Common myeloid progenitor, CD34-positive (primary cell): ENCODE results near the gene NELFB.

ENCODE experiments used
- CTCF ChIA-PET: fragments of 350-600 bp; sonication (Branson Sonifier 250); formaldehyde crosslinking; loops from one replicate; lab custom pipeline; 2021; ENCODE audit warnings: antibody characterized with exemption; lab: Charles Lee
- POLR2A ChIA-PET: fragments of 350-600 bp; sonication (Branson Sonifier 250); formaldehyde crosslinking; loops from one replicate; lab custom pipeline; 2021; ENCODE audit warnings: antibody characterized with exemption; lab: Charles Lee
- DNase-seq, 3 donors: peaks; one replicate each; pipeline versions ENCODE4 v3.0.0 to v3.0.0-alpha.2; 2013
- H3K27ac ChIP-seq, 2 experiments: 1 replicate in 1 of 2; 2 replicates in 1 of 2; pipeline ENCODE4 v1.7.0; 2013; ENCODE audit warnings: inconsistent platforms in 2 of 2, low read length in 2 of 2, mild to moderate bottlenecking in 2 of 2, low read depth in 1 of 2, moderate library complexity in 1 of 2; ENCODE audit not compliant: severe bottlenecking in 2 of 2, insufficient read depth in 1 of 2, poor library complexity in 1 of 2
- H3K27me3 ChIP-seq, 5 experiments: replicated peaks in 2 of 5; 1 replicate in 3 of 5; 2 replicates in 2 of 5; pipeline versions ENCODE4 v1.6.1 to v1.7.0; 2013; ENCODE audit warnings: low read length in 4 of 5, mild to moderate bottlenecking in 2 of 5, moderate library complexity in 2 of 5, inconsistent platforms in 1 of 5; ENCODE audit not compliant: insufficient read depth in 5 of 5, control insufficient read depth in 4 of 5
- H3K36me3 ChIP-seq, 4 experiments: 1 replicate in 2 of 4; 2 replicates in 2 of 4; pipeline versions ENCODE4 v1.6.1 to v1.7.0; 2013; ENCODE audit warnings: low read length in 3 of 4, control low read depth in 1 of 4, mild to moderate bottlenecking in 1 of 4; ENCODE audit not compliant: control insufficient read depth in 4 of 4, insufficient read depth in 4 of 4
- H3K4me1 ChIP-seq, 4 experiments: 1 replicate in 3 of 4; 2 replicates in 1 of 4; pipeline versions ENCODE4 v1.6.1 to v1.7.1; 2013; ENCODE audit warnings: low read length in 3 of 4, mild to moderate bottlenecking in 3 of 4, control low read depth in 1 of 4, inconsistent platforms in 1 of 4, moderate library complexity in 1 of 4; ENCODE audit not compliant: control insufficient read depth in 4 of 4, insufficient read depth in 4 of 4; ENCODE audit errors: control extremely low read depth in 1 of 4
- H3K4me3 ChIP-seq, 7 experiments: 1 replicate in 4 of 7; 2 replicates in 3 of 7; pipeline versions ENCODE4 v1.5.1 to v1.7.0; 2013; ENCODE audit warnings: mild to moderate bottlenecking in 7 of 7, low read length in 6 of 7, moderate library complexity in 6 of 7, inconsistent platforms in 2 of 7, low read depth in 2 of 7, control low read depth in 1 of 7; ENCODE audit not compliant: insufficient read depth in 4 of 7, control insufficient read depth in 1 of 7; ENCODE audit errors: extremely low read depth in 1 of 7
- H3K9me3 ChIP-seq, 5 experiments: 1 replicate in 4 of 5; 2 replicates in 1 of 5; pipeline versions ENCODE4 v1.6.1 to v1.7.1; 2013; ENCODE audit warnings: low read length in 4 of 5, mild to moderate bottlenecking in 2 of 5, inconsistent platforms in 1 of 5, low read depth in 1 of 5, moderate library complexity in 1 of 5; ENCODE audit not compliant: control insufficient read depth in 4 of 5, insufficient read depth in 2 of 5; ENCODE audit errors: control extremely low read depth in 1 of 5
- WGBS: methylation state at CpG from one replicate; pipeline ENCODE4 v1.1.5; 2013; ENCODE audit not compliant: insufficient coverage; 5-methylcytosine and 5-hydroxymethylcytosine counted together

The NELFB gene

GRCh38 chr9:137231372-137232039, 23.6 kb upstream of the NELFB start:
- ChIA-PET POLR2A (interaction anchor here (0.6 kb wide), 1 partner anchor 217 kb away, joined by 4 read pairs; no protein-coding TSS in a partner anchor), CTCF (no interaction called here)
- Histone ChIP-seq H3K36me3 (no peaks in the 10 kb centered on the region), H3K4me1 (peaks cover 0 to 22% (median 16%) of the 10 kb centered on the region in 4 experiments), H3K9me3 (no peaks in the 10 kb centered on the region), H3K27ac (no peak overlapping the region), H3K4me3 (no peak overlapping the region), H3K27me3 (peaks cover 0 to 38% (median 0%) of the 10 kb centered on the region in 5 experiments)
- 96% methylated on average over 19 of the region's 23 CpGs for WGBS
- no peak for DNase-seq

GRCh38 chr9:137232101-137232500, 23.0 kb upstream of the NELFB start:
- DNase-seq = no peak
- H3K36me3 ChIP-seq = no peaks in the 10 kb centered on the region
- H3K27me3 ChIP-seq = peaks cover 0 to 32% (median 0%) of the 10 kb centered on the region in 5 experiments
- H3K27ac ChIP-seq = no peak overlapping the region
- POLR2A ChIA-PET = interaction anchor here (0.6 kb wide), 1 partner anchor 217 kb away, joined by 4 read pairs; no protein-coding TSS in a partner anchor
- H3K9me3 ChIP-seq = no peaks in the 10 kb centered on the region
- WGBS = 79% methylated on average over 3 of the region's 10 CpGs
- no peak overlapping the region for H3K4me3 ChIP-seq
- peaks cover 0 to 28% (median 22%) of the 10 kb centered on the region in 4 experiments for H3K4me1 ChIP-seq
- CTCF ChIA-PET = no interaction called here

- 94% methylated on average over 23 of the region's 24 CpGs for WGBS
- DNase-seq = no peak
- POLR2A ChIA-PET = no interaction called here
- peaks cover 0 to 29% (median 0%) of the 10 kb centered on the region in 5 experiments for H3K27me3 ChIP-seq
- CTCF ChIA-PET = interaction anchor here (0.5 kb wide), 1 partner anchor 98 kb away, joined by 4 read pairs; no protein-coding TSS in a partner anchor
- H3K36me3 ChIP-seq = no peaks in the 10 kb centered on the region
- H3K27ac ChIP-seq = no peak overlapping the region
- H3K4me1 ChIP-seq = peaks cover 0 to 30% (median 25%) of the 10 kb centered on the region in 4 experiments
- no peaks in the 10 kb centered on the region for H3K9me3 ChIP-seq
- H3K4me3 ChIP-seq = no peak overlapping the region
Measured at GRCh38 chr9:137232510-137232909, 22.6 kb upstream of the NELFB start.

- Histone ChIP-seq H3K9me3 (no peaks in the 10 kb centered on the region), H3K36me3 (no peaks in the 10 kb centered on the region), H3K27ac (no peak overlapping the region), H3K27me3 (peaks cover 0 to 25% (median 0%) of the 10 kb centered on the region in 5 experiments), H3K4me3 (no peak overlapping the region), H3K4me1 (peaks cover 0 to 38% (median 28%) of the 10 kb centered on the region in 4 experiments)
- DNase-seq = no peak
- ChIA-PET CTCF (interaction anchor here (0.5 to 1.1 kb wide), 3 partner anchors 99 to 115 kb away, joined by 3 to 4 read pairs (median 3); no protein-coding TSS in a partner anchor), POLR2A (no interaction called here)
- 94% methylated on average over 36 of the region's 40 CpGs for WGBS
Measured at GRCh38 chr9:137233143-137233980, 21.8 kb upstream of the NELFB start.

- ChIA-PET POLR2A (no interaction called here), CTCF (interaction anchor here (0.8 to 4.8 kb wide), 3 partner anchors 8 to 116 kb away, joined by 3 to 25 read pairs (median 3); partner anchors contain the start of genes CYSRT1 and RNF224)
- no peak for DNase-seq
- Histone ChIP-seq H3K27me3 (peaks cover 0 to 17% (median 0%) of the 10 kb centered on the region in 5 experiments), H3K27ac (no peak overlapping the region), H3K36me3 (no peaks in the 10 kb centered on the region), H3K9me3 (no peaks in the 10 kb centered on the region), H3K4me3 (no peak overlapping the region), H3K4me1 (peaks cover 0 to 47% (median 34%) of the 10 kb centered on the region in 4 experiments)
- WGBS = 77% methylated on average over 38 of the region's 40 CpGs
Measured at GRCh38 chr9:137234055-137234697, 21.0 kb upstream of the NELFB start.

- Histone ChIP-seq H3K36me3 (no peaks in the 10 kb centered on the region), H3K27me3 (peaks cover 0 to 10% (median 0%) of the 10 kb centered on the region in 5 experiments), H3K4me1 (peaks cover 0 to 52% (median 39%) of the 10 kb centered on the region in 4 experiments), H3K4me3 (peak overlapping the region in 1 of 7 experiments; percentile 61), H3K27ac (no peak overlapping the region), H3K9me3 (no peaks in the 10 kb centered on the region)
- ChIA-PET POLR2A (no interaction called here), CTCF (interaction anchor here (0.7 to 4.8 kb wide), 4 partner anchors 9 to 120 kb away, joined by 3 to 25 read pairs (median 3); partner anchors contain the start of genes CYSRT1 and RNF224)
- no peak for DNase-seq
- WGBS = 80% methylated on average over 12 of the region's 18 CpGs
Measured at GRCh38 chr9:137234758-137235423, 20.2 kb upstream of the NELFB start.
